ENCODE measurements around the gene CDS2. TPM values are rescaled to one million over a fixed set of nuclear protein-coding genes. Genes with fewer than 3 reads are reported as not detected.
A peak's percentile ranks its signal among the peaks of the same experiment; 100 is the strongest.

CDS2 gene
- total and polyA plus RNA-seq, 2 of the 13 experiments (the other 11 are each of a cell fraction or from before 2014, with no cell fraction given): 81.3 to 153 TPM

- TF ChIP-seq SAP130 (CRISPR knock-in tag; IDR thresholded peaks at IDR 0.05; ENCODE audit: low read depth) (peak; percentile 32; the same call in 1 of the 2 replicates), ZNF367 (CRISPR knock-in tag; IDR thresholded peaks at IDR 0.05; ENCODE audit: borderline replicate concordance) (no peak), RARA (CRISPR knock-in tag; IDR thresholded peaks at IDR 0.05) (peak; percentile 57), ZNF382 (CRISPR knock-in tag; IDR thresholded peaks at IDR 0.05; ENCODE audit: borderline replicate concordance) (no peak), ZNF362 (CRISPR knock-in tag; IDR thresholded peaks at IDR 0.05; ENCODE audit: borderline replicate concordance) (peak; percentile 83), TEF (CRISPR knock-in tag; IDR thresholded peaks at IDR 0.05) (no peak), KLF11 (CRISPR knock-in tag; IDR thresholded peaks at IDR 0.05) (no peak), CC2D1A (CRISPR knock-in tag; IDR thresholded peaks at IDR 0.05) (no peak), TFDP1 (CRISPR knock-in tag; IDR thresholded peaks at IDR 0.05; ENCODE audit: borderline replicate concordance) (no peak), ZIK1 (CRISPR knock-in tag; IDR thresholded peaks at IDR 0.05; ENCODE audit: borderline replicate concordance, low read depth) (no peak), KDM6A (CRISPR knock-in tag; IDR thresholded peaks at IDR 0.05; ENCODE audit: low read depth) (no peak), HOMEZ (CRISPR knock-in tag; IDR thresholded peaks at IDR 0.05; ENCODE audit: low read depth) (no peak)
Measured at GRCh38 chr20:5145365-5146098, 18.7 kb downstream of the CDS2 start (continued).

Measured in HepG2 (cell line).